GM12891 (cell line): ENCODE results near the gene HHAT.

Experiments used
- PAX5 ChIP-seq: IDR thresholded peaks from 2 replicates; pipeline ENCODE4 v1.6.1; 2011; ENCODE audit warnings: low read length, moderate library complexity, mild to moderate bottlenecking; ENCODE audit not compliant: insufficient read depth, severe bottlenecking
- POLR2A ChIP-seq: IDR thresholded peaks from 2 replicates; pipeline ENCODE4 v1.6.1; 2011; ENCODE audit warnings: low read depth, low read length, control low read depth
- POLR2AphosphoS5 ChIP-seq: IDR thresholded peaks from 2 replicates; pipeline ENCODE4 v1.6.1; 2011; ENCODE audit warnings: low read depth, low read length, control low read depth
- POU2F2 ChIP-seq: IDR thresholded peaks from 2 replicates; pipeline ENCODE4 v1.6.1; 2011; ENCODE audit warnings: low read depth, mild to moderate bottlenecking, control low read depth, low read length, moderate library complexity
- SPI1 ChIP-seq: IDR thresholded peaks from 2 replicates; pipeline ENCODE4 v1.6.1; 2011; ENCODE audit warnings: low read depth, low read length, control low read depth
- TAF1 ChIP-seq: IDR thresholded peaks from 2 replicates; pipeline ENCODE4 v1.6.1; 2011; ENCODE audit warnings: low read depth, low read length, control low read depth

- TF ChIP-seq POLR2AphosphoS5 (no peak), TAF1 (no peak), POLR2A (no peak), SPI1 (no peak), PAX5 (no peak), POU2F2 (no peak)
Measured at GRCh38 chr1:210685295-210685650, 356.6 kb downstream of the HHAT start.
